ENCODE data around the gene MYO5C.
A peak's percentile ranks its signal among the peaks of the same experiment; 100 is the strongest.
"Not testable (repeated sequence)": the region's sequence is repeated elsewhere in the genome, so short reads cannot be mapped to it uniquely, and the experiment has no call there.

MYO5C gene

DNA sequence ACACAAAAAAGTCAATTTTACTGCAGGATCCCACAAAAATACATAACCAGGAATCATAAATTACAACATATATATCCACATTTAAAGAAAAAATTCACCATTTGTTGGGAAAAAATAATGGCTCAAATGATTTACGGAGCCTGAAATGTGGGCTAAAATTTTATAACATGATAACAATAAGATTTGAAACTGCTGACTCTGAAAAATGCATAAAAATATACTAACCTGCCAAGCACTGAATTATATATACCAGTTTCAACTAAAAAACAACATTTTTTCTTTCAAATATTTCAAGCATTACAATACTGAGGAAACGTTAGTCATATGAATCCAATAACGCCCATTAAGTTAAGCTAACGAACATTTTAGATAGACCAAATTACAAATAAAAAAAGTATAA is 12.2 kb upstream of the MYO5C start:
- no peak for DNase-seq

- DNase-seq: peak; percentile 28
These were observed 10.7 kb upstream of the MYO5C start for GRCh38 chr15:52306270-52306669.

DNA sequence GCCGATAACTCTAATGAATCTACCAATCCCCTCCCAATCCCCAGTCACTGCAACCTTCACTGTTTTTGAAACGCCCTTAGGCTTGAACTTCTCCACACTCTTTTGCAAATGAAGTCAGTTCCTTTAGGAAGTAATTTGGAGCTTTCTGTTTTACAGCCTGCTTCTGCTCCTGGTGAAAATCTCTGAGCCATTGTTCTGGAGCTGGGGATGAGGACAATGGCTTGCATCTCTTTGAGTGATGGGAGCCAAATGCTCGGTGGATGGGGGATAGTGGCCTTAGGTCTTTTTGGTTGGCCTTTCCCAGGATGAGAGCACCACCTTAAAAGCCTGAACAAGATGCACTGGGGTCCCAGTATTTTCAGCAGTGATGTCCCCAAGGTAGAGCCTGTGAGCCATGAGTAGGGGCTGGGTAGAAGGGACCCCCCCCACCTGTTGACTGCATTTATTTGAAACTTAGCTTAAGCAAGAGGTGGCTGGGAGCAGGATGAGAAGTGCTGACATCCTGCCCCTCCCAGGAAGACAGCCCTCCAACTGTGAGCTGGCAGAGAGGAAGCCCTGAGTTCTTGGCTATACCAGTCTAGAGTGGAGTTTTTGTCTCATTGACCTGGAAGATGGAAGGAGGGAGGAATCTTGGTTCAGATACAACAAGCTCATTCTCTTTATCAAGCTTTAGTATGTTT is 7.6 kb upstream of the MYO5C start:
- DNase-seq: no peak

DNA sequence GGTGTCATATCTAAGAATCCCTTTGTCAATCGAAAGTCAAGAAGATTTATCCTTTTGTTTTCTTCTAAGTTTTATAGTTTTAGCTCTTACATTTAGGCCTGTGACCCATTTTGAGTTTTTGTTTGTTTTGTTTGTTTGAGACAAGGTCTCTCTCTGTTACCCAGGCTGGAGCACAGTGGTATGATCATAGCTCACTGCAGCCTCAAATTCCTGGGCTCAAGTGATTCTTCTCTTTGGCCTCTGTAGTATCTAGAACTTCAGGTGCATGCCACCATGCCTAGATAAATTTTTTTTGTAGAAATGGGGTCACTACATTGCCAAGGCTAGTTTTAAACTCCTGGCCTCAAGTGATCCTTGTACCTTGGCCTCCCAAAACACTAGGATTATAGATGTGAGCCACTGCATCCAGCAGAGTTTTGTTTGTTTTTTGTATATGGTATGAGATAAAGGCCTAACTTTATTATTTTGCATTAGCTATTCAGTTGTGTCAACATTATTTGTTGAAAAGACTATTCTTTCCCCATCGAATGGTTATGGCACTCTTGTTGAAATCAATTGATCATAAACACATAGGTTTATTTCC is 5.8 kb upstream of the MYO5C start:
- DNase-seq: no peak

GRCh38 chr15:52294881-52295420 is 653 bp downstream of the MYO5C start:
- no peak for DNase-seq

- DNase-seq: no peak
These were observed 2.7 kb downstream of the MYO5C start for GRCh38 chr15:52292780-52293392.

- no peak for DNase-seq
These were observed 4.4 kb downstream of the MYO5C start for GRCh38 chr15:52291204-52291603.

- no peak for DNase-seq
These were observed 4.8 kb downstream of the MYO5C start for GRCh38 chr15:52290800-52291199.

GRCh38 chr15:52290329-52290728 is 5.3 kb downstream of the MYO5C start:
- no peak for DNase-seq

- no peak for DNase-seq
These were observed 5.9 kb downstream of the MYO5C start for GRCh38 chr15:52289629-52290081.

DNA sequence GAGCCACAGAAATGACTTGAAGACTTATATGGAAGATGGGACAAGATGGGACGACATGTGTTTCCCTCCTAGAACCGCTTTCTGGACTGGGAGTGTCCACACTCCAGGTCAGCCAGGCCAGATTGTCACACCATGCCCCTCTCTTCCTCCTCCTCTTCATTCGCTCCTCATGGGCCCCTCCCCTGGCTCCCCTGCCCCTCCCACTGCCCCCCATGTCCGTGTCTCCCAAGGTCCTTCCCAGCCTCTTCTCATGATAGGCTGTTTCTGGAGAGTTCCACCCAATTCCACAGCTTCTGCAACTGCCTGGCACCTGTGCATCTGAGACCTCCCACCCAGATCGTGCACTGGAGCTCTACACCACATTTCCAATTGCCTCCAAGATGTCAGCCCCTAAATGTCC is 6.6 kb downstream of the MYO5C start:
- no peak for DNase-seq

DNA sequence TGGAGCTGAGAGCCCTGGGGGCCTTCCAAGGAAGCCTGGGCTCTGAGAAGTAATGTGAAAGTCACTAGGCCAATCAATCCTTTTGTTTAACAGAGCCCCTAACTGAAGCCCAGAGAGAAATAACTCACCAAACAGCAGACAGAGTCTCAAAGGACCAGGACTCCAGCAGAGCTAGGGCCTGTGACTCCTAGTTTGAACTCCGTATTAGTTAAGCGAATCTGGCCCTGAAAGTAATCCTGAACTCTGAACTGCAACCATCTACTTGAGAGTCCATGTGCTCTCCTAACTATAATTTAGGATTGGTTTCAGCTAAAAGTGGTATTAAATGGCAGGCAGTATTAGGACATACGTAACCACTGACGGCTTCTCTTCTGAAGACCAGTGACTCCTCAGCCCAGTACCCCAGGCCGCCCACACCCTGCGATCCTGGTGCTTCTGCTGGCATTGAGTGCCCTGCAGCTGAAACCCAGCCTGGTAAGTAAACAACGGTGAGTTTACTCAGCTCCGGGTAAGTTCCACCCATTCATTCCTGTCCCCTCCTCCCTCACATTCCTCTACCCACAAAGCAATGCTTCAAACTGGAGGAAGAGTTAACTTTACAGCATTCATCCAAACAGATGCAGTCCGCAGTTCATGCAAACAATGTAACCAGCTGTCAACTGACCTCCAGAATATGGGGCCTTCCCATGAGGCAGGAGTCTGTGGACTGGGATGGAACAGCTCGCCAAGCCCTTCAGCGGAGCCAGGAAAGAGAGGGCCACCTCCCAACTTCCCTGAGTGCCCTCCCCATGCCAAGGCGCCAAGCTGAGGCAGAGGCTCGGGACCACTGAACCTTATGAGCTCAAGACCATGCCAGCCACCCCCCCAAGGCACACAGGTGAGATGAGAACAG is 7.3 kb downstream of the MYO5C start:
- DNase-seq: no peak

GRCh38 chr15:52287114-52287513 is 8.5 kb downstream of the MYO5C start:
- DNase-seq: no peak

- not testable (repeated sequence) for DNase-seq
These were observed 9.7 kb downstream of the MYO5C start for GRCh38 chr15:52285941-52286340.

DNA sequence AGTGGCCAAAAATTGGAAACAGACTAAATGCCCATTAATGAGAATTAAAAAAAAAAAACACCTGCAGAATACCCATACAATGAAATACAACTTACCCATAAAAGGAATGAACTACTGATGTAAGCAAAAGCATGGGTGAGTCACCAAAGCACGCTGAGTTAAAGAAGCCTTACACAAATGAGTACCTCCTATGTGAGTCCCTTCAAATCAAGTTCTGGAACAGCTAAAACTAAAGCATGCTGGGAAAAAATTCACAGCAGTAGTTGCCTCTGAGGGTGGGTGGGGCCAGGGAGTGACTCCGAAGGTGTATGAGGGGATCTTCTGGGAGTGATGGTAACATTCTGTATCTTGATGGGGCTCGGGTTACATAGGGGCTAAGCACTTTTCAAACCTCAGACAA is 11.4 kb downstream of the MYO5C start:
- DNase-seq: peak; percentile 29

DNA sequence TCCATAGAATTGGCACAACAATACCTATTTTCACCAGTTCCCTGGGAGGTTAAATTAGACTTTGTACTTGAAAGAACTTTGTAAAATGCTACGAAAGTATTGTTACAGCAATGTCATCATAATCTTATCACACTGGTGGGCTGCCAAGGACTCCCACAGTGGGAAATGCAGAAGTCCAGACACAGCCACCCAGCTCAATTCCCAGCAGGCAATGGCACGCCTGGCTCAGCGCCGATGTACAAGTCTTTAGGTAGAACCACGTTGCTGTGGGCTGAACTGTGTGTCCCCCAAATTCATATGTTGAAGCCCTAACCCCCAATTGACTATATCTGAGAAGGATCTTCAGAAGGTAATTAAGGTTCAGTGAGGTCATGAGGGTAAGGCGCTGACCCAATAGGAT is 12.3 kb downstream of the MYO5C start:
- no peak for DNase-seq

- no peak for DNase-seq
These were observed 13.2 kb downstream of the MYO5C start for GRCh38 chr15:52282418-52282817.

DNA sequence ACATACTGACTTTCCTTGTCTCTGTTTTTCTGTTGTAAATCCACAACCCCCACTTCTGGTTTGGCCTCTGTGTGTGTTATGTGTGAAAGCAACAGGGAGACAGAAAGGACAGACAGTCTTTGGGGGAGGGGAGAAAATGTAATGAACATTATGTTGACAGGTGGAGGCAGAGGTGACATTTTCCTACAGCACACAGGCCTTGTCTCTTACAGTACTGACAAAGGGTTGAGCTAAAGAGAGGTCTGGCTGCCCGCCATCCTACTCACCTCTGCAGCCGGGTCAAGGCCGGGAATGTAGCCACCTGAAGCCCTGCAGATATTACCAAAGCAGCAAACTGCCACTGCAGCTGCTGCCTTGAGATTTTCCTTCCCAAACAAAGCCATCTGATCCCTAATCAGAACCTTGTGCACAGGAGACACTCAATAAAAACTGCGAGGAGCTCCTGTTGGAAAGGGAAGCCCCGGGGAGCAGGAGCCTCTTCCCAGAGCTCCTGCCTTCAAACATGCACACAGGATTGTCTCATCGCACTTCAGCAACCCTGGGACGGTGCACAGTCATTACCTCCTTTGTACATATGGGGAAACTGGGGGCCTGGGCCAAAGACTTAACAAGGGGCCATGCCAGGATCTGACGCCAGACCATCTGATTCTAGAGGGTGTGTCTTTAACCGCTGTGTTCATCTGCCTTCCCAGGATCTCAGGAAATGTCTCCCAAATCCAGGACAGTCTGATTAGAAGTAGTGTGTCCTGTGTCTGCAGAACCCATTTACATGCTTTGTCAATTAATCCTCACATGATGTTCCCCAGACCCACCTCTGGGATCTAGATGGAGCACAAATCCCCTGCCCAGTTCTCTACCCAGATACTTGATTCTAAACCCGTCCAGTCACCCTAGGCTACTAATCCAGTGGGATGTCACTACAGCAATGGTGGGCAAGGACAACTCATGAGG is 14.2 kb downstream of the MYO5C start:
- DNase-seq: no peak

GRCh38 chr15:52280326-52281084 is 15.1 kb downstream of the MYO5C start:
- no peak for DNase-seq

- no peak for DNase-seq
These were observed 16.8 kb downstream of the MYO5C start for GRCh38 chr15:52278636-52279367.
